ENCODE measurements around the gene GSK3B.

DNA sequence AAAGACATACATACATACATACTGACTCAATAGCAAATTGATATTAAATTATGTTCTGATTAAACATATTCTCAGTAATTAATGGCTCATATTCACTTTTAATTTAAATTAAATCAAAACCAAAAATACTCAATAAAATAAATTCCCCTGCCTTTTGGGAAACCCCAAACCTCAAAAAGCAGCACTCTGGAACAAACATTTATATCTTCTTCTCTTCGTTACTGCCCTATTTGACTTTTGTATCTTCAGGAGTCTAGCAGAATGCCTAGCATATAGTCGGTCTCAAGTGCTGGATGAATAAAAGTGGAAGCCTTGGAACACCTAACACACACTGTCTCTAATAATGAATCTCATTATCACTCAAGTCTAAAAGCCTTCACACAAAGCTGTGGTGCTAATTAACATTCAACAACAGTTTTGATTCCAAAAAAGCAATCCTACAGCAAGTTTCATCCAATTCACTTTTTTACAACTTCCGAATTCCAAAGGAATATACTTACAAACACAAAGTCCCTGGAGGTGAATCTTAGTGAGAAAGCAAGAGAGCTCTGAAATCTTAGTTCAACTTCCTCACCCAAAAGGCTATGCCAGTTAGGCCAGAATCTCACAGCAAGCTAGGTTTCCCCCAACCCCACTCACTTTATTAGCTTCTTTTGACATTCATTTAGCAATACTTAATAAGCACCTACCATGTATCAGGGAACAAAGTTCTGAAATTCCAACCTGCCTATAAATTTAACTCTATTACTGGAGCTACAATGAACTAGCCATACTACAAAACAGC is 35.0 kb downstream of the GSK3B start:
- TF ChIP-seq, protein P1, sequence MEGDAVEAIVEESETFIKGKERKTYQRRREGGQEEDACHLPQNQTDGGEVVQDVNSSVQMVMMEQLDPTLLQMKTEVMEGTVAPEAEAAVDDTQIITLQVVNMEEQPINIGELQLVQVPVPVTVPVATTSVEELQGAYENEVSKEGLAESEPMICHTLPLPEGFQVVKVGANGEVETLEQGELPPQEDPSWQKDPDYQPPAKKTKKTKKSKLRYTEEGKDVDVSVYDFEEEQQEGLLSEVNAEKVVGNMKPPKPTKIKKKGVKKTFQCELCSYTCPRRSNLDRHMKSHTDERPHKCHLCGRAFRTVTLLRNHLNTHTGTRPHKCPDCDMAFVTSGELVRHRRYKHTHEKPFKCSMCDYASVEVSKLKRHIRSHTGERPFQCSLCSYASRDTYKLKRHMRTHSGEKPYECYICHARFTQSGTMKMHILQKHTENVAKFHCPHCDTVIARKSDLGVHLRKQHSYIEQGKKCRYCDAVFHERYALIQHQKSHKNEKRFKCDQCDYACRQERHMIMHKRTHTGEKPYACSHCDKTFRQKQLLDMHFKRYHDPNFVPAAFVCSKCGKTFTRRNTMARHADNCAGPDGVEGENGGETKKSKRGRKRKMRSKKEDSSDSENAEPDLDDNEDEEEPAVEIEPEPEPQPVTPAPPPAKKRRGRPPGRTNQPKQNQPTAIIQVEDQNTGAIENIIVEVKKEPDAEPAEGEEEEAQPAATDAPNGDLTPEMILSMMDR (conservative IDR thresholded peaks at IDR 0.05 in 1 of 2, IDR thresholded peaks at IDR 0.05 in 1 of 2; ENCODE audit: extremely low read depth in 1 of 2, insufficient read depth in 1 of 2, low read depth in 1 of 2, low read length in 2 of 2), result no peak
- no peak for TF ChIP-seq EZH2 (IDR thresholded peaks at IDR 0.05; ENCODE audit: borderline replicate concordance, low read length)

Data from mammary epithelial cell (primary cell).